NB4 (cell line): Measurements from ENCODE around the gene CRHR2.

Experiments
- POLR2A ChIP-seq: IDR thresholded peaks from 2 replicates; pipeline ENCODE4 v1.6.1; 2011; ENCODE audit warnings: mild to moderate bottlenecking; ENCODE audit not compliant: insufficient read length; ENCODE audit errors: extremely low read depth
- TF ChIP-seq, protein P1 (sequence below): IDR thresholded peaks from one replicate; pipeline ENCODE4 v1.5.1; 2012; ENCODE audit warnings: low read depth, low read length

DNA sequence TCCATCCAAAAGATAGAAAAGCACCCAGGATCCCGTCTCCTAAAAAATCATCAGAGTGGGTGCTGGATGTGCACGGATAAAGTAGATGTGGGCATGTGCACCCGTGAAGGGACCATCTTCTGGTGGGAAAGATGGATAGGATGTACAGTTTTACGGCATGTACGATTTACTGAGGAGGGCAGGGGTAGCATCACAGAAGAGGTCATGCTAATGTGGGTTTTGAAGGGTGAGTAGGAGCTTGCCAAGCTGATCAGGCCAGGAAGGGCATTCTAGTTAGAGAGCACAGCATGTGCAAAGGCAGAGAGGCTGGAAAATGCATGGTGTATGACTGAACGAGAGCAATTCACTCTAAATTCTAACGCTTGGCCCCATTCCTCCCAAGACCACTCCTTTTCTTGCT is 7.8 kb upstream of the CRHR2 start:
- no peak for TF ChIP-seq POLR2A
- TF ChIP-seq, protein P1, sequence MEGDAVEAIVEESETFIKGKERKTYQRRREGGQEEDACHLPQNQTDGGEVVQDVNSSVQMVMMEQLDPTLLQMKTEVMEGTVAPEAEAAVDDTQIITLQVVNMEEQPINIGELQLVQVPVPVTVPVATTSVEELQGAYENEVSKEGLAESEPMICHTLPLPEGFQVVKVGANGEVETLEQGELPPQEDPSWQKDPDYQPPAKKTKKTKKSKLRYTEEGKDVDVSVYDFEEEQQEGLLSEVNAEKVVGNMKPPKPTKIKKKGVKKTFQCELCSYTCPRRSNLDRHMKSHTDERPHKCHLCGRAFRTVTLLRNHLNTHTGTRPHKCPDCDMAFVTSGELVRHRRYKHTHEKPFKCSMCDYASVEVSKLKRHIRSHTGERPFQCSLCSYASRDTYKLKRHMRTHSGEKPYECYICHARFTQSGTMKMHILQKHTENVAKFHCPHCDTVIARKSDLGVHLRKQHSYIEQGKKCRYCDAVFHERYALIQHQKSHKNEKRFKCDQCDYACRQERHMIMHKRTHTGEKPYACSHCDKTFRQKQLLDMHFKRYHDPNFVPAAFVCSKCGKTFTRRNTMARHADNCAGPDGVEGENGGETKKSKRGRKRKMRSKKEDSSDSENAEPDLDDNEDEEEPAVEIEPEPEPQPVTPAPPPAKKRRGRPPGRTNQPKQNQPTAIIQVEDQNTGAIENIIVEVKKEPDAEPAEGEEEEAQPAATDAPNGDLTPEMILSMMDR: no peak
